Prostate gland (tissue), 2 donors: ENCODE data around the gene VPS52. TPM values are rescaled to one million over a fixed set of nuclear protein-coding genes. Genes with fewer than 3 reads are reported as not detected.
A peak's percentile ranks its signal among the peaks of the same experiment; 100 is the strongest.

Experiments used
- DNase-seq: peaks from one replicate; pipeline ENCODE4 v3.0.0-alpha.2; 2019; ENCODE audit warnings: low spot score
- H3K27ac ChIP-seq, 2 donors: fragments of 200-600 bp; sonication (generic); 2 replicates each; pipeline ENCODE4 v1.5.1; 2017 to 2019
- H3K27me3 ChIP-seq: fragments of 200-600 bp; sonication (generic); replicated peaks from 2 replicates; pipeline ENCODE4 v1.5.1; 2019; ENCODE audit not compliant: insufficient read depth
- H3K36me3 ChIP-seq, 2 donors: fragments of 200-600 bp; sonication (generic); 1 replicate in 1 of 2; 2 replicates in 1 of 2; pipeline versions ENCODE4 v1.5.1 to v1.8.1; 2017 to 2019
- H3K4me1 ChIP-seq: fragments of 200-600 bp; sonication (generic); replicated peaks from 2 replicates; pipeline ENCODE4 v1.5.1; 2019
- H3K4me3 ChIP-seq, 2 donors: fragments of 200-600 bp; sonication (generic); 2 replicates each; pipeline ENCODE4 v1.5.1; 2017 to 2019
- H3K9me3 ChIP-seq: fragments of 200-600 bp; sonication (generic); 2 replicates; pipeline ENCODE4 v1.5.1; 2017
- POLR2A ChIP-seq: fragments of 450-650 bp; IDR thresholded peaks from one replicate; pipeline ENCODE4 v1.6.1; 2016; ENCODE audit warnings: antibody characterized with exemption, mild to moderate bottlenecking
- POLR2AphosphoS5 ChIP-seq: sonication (generic); formaldehyde crosslinking; IDR thresholded peaks from one replicate; pipeline ENCODE4 v1.6.1; 2017; ENCODE audit warnings: antibody characterized with exemption
- WGBS: methylation state at CpG from one replicate; pipeline ENCODE4 v1.1.5; 2018; 5-methylcytosine and 5-hydroxymethylcytosine counted together
- intact Hi-C: fragments of 100-400 bp; cut with DNase I; formaldehyde crosslinking; loops from one replicate; pipeline ENCODE4 v1.14.2; 2022
- total RNA-seq, 2 donors: library from RNA; depleted of rRNA; stranded (reverse); fragments of >200 nt; gene quantifications; one replicate each; pipeline ENCODE4 v1.1.0, GENCODE V29; 2016
- TF ChIP-seq, protein P1 (sequence below), 4 experiments: fragments of 200-600 bp in 2 of 4; fragments of 450-650 bp in 2 of 4; sonication (generic) in 2 of 4; IDR thresholded peaks; 1 replicate in 3 of 4; 2 replicates in 1 of 4; pipeline ENCODE4 v1.5.1; 2016 to 2019; ENCODE audit warnings: antibody characterized with exemption in 4 of 4, mild to moderate bottlenecking in 2 of 4, moderate library complexity in 2 of 4

The VPS52 gene
- total RNA-seq, 2 donors from 2014 or later: 42.2 to 55.0 TPM

DNA sequence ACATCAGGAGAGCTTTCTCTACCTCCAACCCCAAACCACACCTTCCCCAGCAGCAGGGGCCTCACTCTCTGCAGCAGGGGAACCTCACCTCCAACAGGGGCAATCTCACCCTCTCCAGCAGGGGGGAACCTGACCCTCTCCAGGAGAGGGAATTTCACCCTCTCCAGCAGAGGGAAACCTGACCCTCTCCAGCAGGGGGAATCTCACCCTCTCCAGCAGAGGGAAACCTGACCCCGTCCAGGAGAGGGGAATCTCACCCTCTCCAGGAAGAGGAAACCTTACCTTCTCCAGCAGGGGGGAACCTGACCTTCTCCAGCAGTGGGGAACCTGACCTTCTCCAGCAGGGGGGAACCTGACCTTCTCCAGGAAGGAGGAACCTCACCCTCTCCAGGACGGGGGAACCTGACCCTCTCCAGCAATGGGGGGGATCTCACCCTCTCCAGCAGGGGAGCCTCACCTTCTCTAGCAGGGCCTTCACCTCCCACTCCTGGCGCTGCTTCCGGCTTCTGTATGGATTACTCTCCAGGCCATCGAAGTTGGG lies 8.4 kb upstream of the VPS52 start:
- no peaks in the 10 kb centered on the region for H3K9me3 ChIP-seq
- no peak overlapping the region for H3K27ac ChIP-seq
- no peaks in the 10 kb centered on the region for H3K36me3 ChIP-seq
- no peak overlapping the region for H3K4me3 ChIP-seq
- intact Hi-C loops: no loop called here
- WGBS: 43% methylated on average over 5 of the region's 5 CpGs
- no peak for DNase-seq
- no peak for TF ChIP-seq POLR2A
- TF ChIP-seq, protein P1, sequence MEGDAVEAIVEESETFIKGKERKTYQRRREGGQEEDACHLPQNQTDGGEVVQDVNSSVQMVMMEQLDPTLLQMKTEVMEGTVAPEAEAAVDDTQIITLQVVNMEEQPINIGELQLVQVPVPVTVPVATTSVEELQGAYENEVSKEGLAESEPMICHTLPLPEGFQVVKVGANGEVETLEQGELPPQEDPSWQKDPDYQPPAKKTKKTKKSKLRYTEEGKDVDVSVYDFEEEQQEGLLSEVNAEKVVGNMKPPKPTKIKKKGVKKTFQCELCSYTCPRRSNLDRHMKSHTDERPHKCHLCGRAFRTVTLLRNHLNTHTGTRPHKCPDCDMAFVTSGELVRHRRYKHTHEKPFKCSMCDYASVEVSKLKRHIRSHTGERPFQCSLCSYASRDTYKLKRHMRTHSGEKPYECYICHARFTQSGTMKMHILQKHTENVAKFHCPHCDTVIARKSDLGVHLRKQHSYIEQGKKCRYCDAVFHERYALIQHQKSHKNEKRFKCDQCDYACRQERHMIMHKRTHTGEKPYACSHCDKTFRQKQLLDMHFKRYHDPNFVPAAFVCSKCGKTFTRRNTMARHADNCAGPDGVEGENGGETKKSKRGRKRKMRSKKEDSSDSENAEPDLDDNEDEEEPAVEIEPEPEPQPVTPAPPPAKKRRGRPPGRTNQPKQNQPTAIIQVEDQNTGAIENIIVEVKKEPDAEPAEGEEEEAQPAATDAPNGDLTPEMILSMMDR (IDR thresholded peaks at IDR 0.05): peak in 1 of 4 experiments; percentile 49
- no peaks in the 10 kb centered on the region for H3K27me3 ChIP-seq
- peaks cover 12% of the 10 kb centered on the region for H3K4me1 ChIP-seq

DNA sequence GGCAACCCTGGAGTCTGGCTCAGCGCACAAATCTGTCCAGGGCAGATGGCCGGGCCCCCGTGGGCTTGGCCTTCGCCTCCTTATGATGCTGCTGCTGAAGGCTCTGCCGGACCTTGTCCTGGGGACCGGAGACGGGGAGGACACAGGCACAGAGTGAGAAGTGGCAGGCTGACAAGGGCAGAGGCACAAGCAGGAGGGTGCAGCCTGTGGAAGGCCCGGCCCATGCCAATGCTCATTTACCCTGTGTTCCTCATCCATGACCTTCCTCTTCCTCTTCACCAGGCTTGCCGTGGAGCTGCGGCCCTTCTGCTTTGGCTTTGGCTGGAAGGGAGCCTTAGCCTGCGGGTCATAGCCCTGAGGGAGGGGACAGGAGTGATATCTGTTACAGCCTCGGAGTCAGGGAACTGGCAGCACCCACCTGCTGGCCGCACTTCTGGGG lies 7.6 kb upstream of the VPS52 start:
- intact Hi-C loops: no loop called here
- DNase-seq: no peak
- Histone ChIP-seq H3K9me3 (no peaks in the 10 kb centered on the region), H3K4me3 (no peak overlapping the region), H3K4me1 (peaks cover 17% of the 10 kb centered on the region), H3K27me3 (no peaks in the 10 kb centered on the region), H3K27ac (no peak overlapping the region), H3K36me3 (no peaks in the 10 kb centered on the region)
- WGBS: 74% methylated on average over 13 of the region's 13 CpGs
- TF ChIP-seq, protein P1 (IDR thresholded peaks at IDR 0.05): no peak

DNA sequence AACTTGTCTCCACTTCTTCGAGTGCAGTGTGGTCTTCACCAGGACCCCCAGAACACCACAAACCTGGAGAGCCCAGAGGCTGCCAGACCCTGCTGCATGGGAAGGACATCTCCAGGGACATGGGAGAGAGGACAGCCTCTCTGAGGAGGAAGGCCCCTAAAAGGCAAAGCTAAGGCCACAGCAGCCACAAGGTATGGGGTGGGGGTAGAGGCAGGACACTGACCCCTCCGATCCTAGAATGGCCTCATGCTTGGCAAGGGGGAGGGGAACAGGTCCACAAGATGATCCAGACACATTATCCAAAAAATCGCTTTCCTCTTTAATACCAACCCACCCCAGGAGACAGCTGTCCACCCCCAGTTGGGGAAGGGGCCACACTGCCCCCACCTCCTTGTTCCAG lies 7.1 kb upstream of the VPS52 start:
- WGBS: 81% methylated on average over 3 of the region's 3 CpGs
- no peak for DNase-seq
- Histone ChIP-seq H3K27ac (no peak overlapping the region), H3K4me1 (peaks cover 21% of the 10 kb centered on the region), H3K27me3 (no peaks in the 10 kb centered on the region), H3K9me3 (no peaks in the 10 kb centered on the region), H3K36me3 (no peaks in the 10 kb centered on the region), H3K4me3 (no peak overlapping the region)
- TF ChIP-seq, protein P1 (IDR thresholded peaks at IDR 0.05): no peak
- TF ChIP-seq POLR2AphosphoS5: no peak
- TF ChIP-seq POLR2A: no peak
- intact Hi-C loops: no loop called here

DNA sequence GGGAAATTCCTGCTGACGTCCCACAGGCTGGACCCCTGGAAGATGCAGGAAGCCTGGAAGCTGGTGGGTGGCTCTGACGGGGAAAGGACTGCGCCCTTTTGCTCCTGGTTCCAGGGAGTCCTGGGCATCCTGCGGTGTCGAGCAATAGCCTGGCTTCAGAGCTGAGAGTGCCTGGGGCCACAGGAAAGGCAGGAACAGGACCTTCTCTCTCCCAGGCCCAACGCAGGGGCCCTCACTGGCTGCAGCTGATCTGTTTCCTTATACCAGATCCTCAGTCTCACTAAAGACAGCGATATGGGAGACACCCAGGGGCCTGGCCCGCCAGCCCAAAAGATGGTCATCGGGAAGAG lies 6.7 kb upstream of the VPS52 start:
- no peak overlapping the region for H3K4me3 ChIP-seq
- H3K36me3 ChIP-seq: no peaks in the 10 kb centered on the region
- WGBS: 81% methylated on average over 9 of the region's 9 CpGs
- intact Hi-C loops: no loop called here
- no peaks in the 10 kb centered on the region for H3K9me3 ChIP-seq
- no peak for TF ChIP-seq POLR2A
- TF ChIP-seq, protein P1 (IDR thresholded peaks at IDR 0.05): no peak
- no peak for TF ChIP-seq POLR2AphosphoS5
- no peak for DNase-seq
- peaks cover 23% of the 10 kb centered on the region for H3K4me1 ChIP-seq
- no peaks in the 10 kb centered on the region for H3K27me3 ChIP-seq
- peak overlapping the region in 1 of 2 donors; percentile 87 for H3K27ac ChIP-seq

DNA sequence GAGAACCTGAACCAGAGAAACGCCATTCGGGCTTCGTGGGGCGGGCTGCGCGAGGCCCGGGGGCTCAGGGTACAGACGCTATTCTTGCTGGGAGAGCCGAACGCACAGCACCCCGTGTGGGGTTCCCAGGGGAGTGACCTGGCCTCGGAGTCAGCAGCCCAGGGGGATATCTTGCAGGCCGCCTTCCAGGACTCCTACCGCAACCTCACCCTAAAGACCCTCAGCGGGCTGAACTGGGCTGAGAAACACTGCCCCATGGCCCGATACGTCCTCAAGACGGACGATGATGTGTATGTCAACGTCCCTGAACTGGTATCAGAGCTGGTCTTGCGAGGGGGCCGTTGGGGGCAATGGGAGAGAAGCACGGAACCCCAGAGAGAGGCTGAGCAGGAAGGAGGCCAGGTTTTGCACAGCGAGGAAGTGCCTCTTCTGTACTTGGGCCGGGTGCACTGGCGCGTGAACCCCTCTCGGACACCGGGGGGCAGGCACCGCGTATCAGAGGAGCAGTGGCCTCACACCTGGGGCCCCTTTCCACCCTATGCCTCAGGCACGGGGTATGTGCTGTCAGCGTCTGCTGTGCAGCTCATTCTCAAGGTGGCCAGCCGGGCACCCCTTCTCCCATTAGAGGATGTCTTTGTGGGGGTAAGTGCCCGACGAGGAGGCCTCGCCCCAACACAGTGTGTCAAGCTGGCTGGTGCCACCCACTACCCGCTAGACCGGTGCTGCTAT lies 6.2 kb upstream of the VPS52 start:
- WGBS: 56% methylated on average over 39 of the region's 39 CpGs
- no peaks in the 10 kb centered on the region for H3K36me3 ChIP-seq

More for the DNA sequence above, 6.2 kb upstream of the VPS52 start:
- Histone ChIP-seq H3K27me3 (no peaks in the 10 kb centered on the region), H3K9me3 (no peaks in the 10 kb centered on the region), H3K4me1 (peaks cover 28% of the 10 kb centered on the region), H3K4me3 (peak overlapping the region; percentile 55 to 74), H3K27ac (peak overlapping the region; percentile 87)
- DNase-seq: no peak
- intact Hi-C loops: no loop called here
- no peak for TF ChIP-seq POLR2A
- TF ChIP-seq, protein P1 (IDR thresholded peaks at IDR 0.05): no peak
- no peak for TF ChIP-seq POLR2AphosphoS5
